PC-9 (cell line): ENCODE data around the gene ZNF888. TPM values are rescaled to one million over a fixed set of nuclear protein-coding genes. Genes with fewer than 3 reads are reported as not detected.

ENCODE experiments used
- BruUV-seq: library from RNA; stranded (reverse); fragments of 400-500 nt; replicated peaks from 2 replicates; lab custom pipeline; 2021; lab: Mats Ljungman, UMichigan
- CTCF ChIA-PET: fragments of 300-600 bp; sonication (Branson Sonifier 250); formaldehyde crosslinking; loops from one replicate; lab custom pipeline; 2022; ENCODE audit warnings: antibody characterized with exemption; lab: Charles Lee
- POLR2A ChIA-PET: fragments of 300-600 bp; sonication (Branson Sonifier 250); formaldehyde crosslinking; loops from one replicate; lab custom pipeline; 2022; ENCODE audit warnings: antibody characterized with exemption; ENCODE audit not compliant: unreplicated experiment; lab: Charles Lee
- DNase-seq, 2 experiments: peaks; one replicate each; pipeline versions ENCODE4 v3.0.0 to v3.0.0-alpha.2; 2015 to 2022; ENCODE audit warnings: mixed read lengths in 1 of 2
- H2AFZ ChIP-seq: fragments of 200-600 bp; sonication (generic); 2 replicates; pipeline ENCODE4 v1.8.1; 2017; ENCODE audit warnings: antibody characterized with exemption
- H3F3A ChIP-seq: fragments of 200-600 bp; sonication (generic); 2 replicates; pipeline ENCODE4 v1.8.1; 2017; ENCODE audit warnings: antibody characterized with exemption, mild to moderate bottlenecking, low read depth; ENCODE audit not compliant: insufficient read depth
- H3K27ac ChIP-seq: fragments of 200-600 bp; sonication (generic); 2 replicates; pipeline ENCODE4 v1.6.1; 2016; ENCODE audit warnings: mixed run types
- H3K27me3 ChIP-seq: fragments of 200-600 bp; sonication (generic); 2 replicates; pipeline ENCODE4 v1.6.1; 2016; ENCODE audit warnings: low read depth, mixed run types; ENCODE audit not compliant: insufficient read depth
- H3K36me3 ChIP-seq: fragments of 200-600 bp; sonication (generic); 2 replicates; pipeline ENCODE4 v1.6.1; 2016; ENCODE audit warnings: low read depth, mixed run types
- H3K4me1 ChIP-seq: fragments of 200-600 bp; sonication (generic); replicated peaks from 2 replicates; pipeline ENCODE4 v1.6.1; 2016; ENCODE audit warnings: mixed run types; ENCODE audit not compliant: insufficient read depth
- H3K4me2 ChIP-seq: fragments of 200-600 bp; sonication (generic); 2 replicates; pipeline ENCODE4 v1.6.1; 2017; ENCODE audit warnings: mixed run types
- H3K4me3 ChIP-seq: fragments of 200-600 bp; sonication (generic); 2 replicates; pipeline ENCODE4 v1.6.1; 2016; ENCODE audit warnings: mixed run types
- H3K79me2 ChIP-seq: fragments of 200-600 bp; sonication (generic); 2 replicates; pipeline ENCODE4 v1.6.1; 2017; ENCODE audit warnings: low read depth, mixed run types
- H3K9me2 ChIP-seq: fragments of 200-600 bp; sonication (generic); 2 replicates; pipeline ENCODE4 v1.8.1; 2017; ENCODE audit warnings: mild to moderate bottlenecking; ENCODE audit not compliant: insufficient read depth
- H3K9me3 ChIP-seq: fragments of 200-600 bp; sonication (generic); 2 replicates; pipeline ENCODE4 v1.8.1; 2016; ENCODE audit warnings: low read depth; ENCODE audit not compliant: insufficient read depth
- H4K20me1 ChIP-seq: fragments of 200-600 bp; sonication (generic); 2 replicates; pipeline ENCODE4 v1.8.1; 2017; ENCODE audit not compliant: insufficient read depth
- CTCF ChIP-seq: fragments of 200-600 bp; sonication (generic); conservative IDR thresholded peaks from 2 replicates; pipeline ENCODE4 v1.6.1; 2017; ENCODE audit warnings: mixed run types, antibody characterized with exemption, mild to moderate bottlenecking, moderate library complexity
- EZH2 ChIP-seq: fragments of 200-600 bp; sonication (generic); IDR thresholded peaks from 2 replicates; pipeline ENCODE4 v1.8.0; 2017; ENCODE audit warnings: antibody characterized with exemption, low read depth
- intact Hi-C: fragments of 100-400 bp; cut with micrococcal nuclease; formaldehyde crosslinking; loops from one replicate; pipeline ENCODE4 v1.10.0; 2022; ENCODE audit not compliant: unreplicated experiment
- total RNA-seq: library from RNA; stranded (reverse); gene quantifications from 2 replicates; pipeline ENCODE4 v1.2.3, GENCODE V29; 2021

ZNF888 gene
- total RNA-seq, 1 experiment from 2014 or later, result 14.5 TPM

- peaks cover 15% of the 10 kb centered on the region for H3K4me1 ChIP-seq
- no peak for TF ChIP-seq CTCF
- TF ChIP-seq EZH2, result no peak
- H4K20me1 ChIP-seq, result no peaks in the 10 kb centered on the region
- BruUV-seq, result no TSS peak
- DNase-seq, result peak; percentile 89 to 99
- H3F3A ChIP-seq, result peaks cover 7% of the 10 kb centered on the region; the same call in 1 of the 2 replicates
- ChIA-PET CTCF (no interaction called here), POLR2A (interaction anchor here (0.6 to 1.1 kb wide), 6 partner anchors 91 to 593 kb away, joined by 3 to 10 read pairs (median 4); no protein-coding TSS in a partner anchor)
- H3K4me2 ChIP-seq, result peak within 1 kb of the TSS; percentile 92
- H3K79me2 ChIP-seq, result peaks cover 21% of the 10 kb centered on the region
- H3K27me3 ChIP-seq, result no peaks in the 10 kb centered on the region
- peaks cover 35% of the 10 kb centered on the region for H3K9me3 ChIP-seq
- H3K4me3 ChIP-seq, result peak within 1 kb of the TSS; percentile 83
- intact Hi-C loops, result loop anchor here (1.0 to 2.0 kb wide), 4 partner anchors 20 to 65 kb away; partner anchors contain the start of genes ZNF320 and ZNF888
- H3K36me3 ChIP-seq, result peaks cover 16% of the 10 kb centered on the region
- H3K9me2 ChIP-seq, result no peaks in the 10 kb centered on the region
- H3K27ac ChIP-seq, result peak within 1 kb of the TSS; percentile 32
- peak within 1 kb of the TSS; percentile 93 for H2AFZ ChIP-seq
These were observed 39.4 kb upstream of the ZNF888 start, which contains the start of gene ZNF816 for GRCh38 chr19:52962394-52963246. ZNF816 (minus strand) TSS chr19:52962881; CDS start chr19:52956089, 6,792 bp downstream.

GRCh38 chr19:52961981-52962380, 38.8 kb upstream of the ZNF888 start:
- Histone ChIP-seq H3K27me3 (no peaks in the 10 kb centered on the region), H3K4me1 (peaks cover 15% of the 10 kb centered on the region), H3K4me3 (peak overlapping the region; percentile 83), H4K20me1 (no peaks in the 10 kb centered on the region), H3F3A (peaks cover 7% of the 10 kb centered on the region; the same call in 1 of the 2 replicates), H3K79me2 (peaks cover 21% of the 10 kb centered on the region), H3K9me2 (no peaks in the 10 kb centered on the region), H3K9me3 (peaks cover 38% of the 10 kb centered on the region), H3K4me2 (peak overlapping the region; percentile 92), H3K27ac (peak overlapping the region; percentile 32; the same call in 1 of the 2 replicates), H2AFZ (peak overlapping the region; percentile 93), H3K36me3 (peaks cover 20% of the 10 kb centered on the region)
- no TSS peak for BruUV-seq
- no peak for DNase-seq
- TF ChIP-seq CTCF, result no peak
- TF ChIP-seq EZH2, result no peak
- POLR2A ChIA-PET, result no interaction called here
- intact Hi-C loops, result loop anchor here (2.0 kb wide), 2 partner anchors 19 to 39 kb away; partner anchors contain the start of gene ZNF888
- CTCF ChIA-PET, result no interaction called here

GRCh38 chr19:52959613-52960295, 36.5 kb upstream of the ZNF888 start:
- Histone ChIP-seq H3K4me1 (peaks cover 15% of the 10 kb centered on the region), H3K36me3 (peaks cover 35% of the 10 kb centered on the region), H3K4me2 (no peak overlapping the region), H3K9me2 (no peaks in the 10 kb centered on the region), H2AFZ (no peak overlapping the region), H3K27ac (no peak overlapping the region), H3K27me3 (no peaks in the 10 kb centered on the region), H3K4me3 (no peak overlapping the region), H3F3A (peaks cover 7% of the 10 kb centered on the region; the same call in 1 of the 2 replicates), H4K20me1 (no peaks in the 10 kb centered on the region), H3K9me3 (peaks cover 49% of the 10 kb centered on the region), H3K79me2 (peaks cover 21% of the 10 kb centered on the region)
- DNase-seq, result no peak
- TF ChIP-seq CTCF (no peak), EZH2 (no peak)
- intact Hi-C loops, result no loop called here
- CTCF ChIA-PET, result no interaction called here
- no TSS peak for BruUV-seq
- POLR2A ChIA-PET, result no interaction called here
